ENCODE measurements around the gene USP13.
"Not testable (repeated sequence)": the region's sequence is repeated elsewhere in the genome, so short reads cannot be mapped to it uniquely, and the experiment has no call there.

USP13 gene

DNA sequence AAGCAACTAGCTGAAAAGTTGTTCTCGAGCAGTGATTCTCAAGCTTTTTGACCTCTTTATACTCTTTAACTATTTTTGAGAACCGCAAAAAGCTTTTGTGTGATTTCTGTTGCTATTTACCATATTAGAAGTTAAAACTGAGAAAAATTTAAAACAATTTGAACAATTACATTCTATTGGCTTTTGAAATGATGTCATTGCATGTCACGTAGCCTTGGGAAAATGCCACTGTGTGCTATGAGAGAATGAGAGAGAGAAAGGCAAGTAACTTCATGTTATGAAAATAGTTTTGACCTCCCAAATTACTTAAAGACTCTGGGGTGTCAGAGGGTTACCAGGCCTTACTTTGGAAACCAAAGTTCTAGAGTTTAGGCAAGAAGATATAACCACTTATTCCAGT is 8.0 kb downstream of the USP13 start:
- DNase-seq = no peak

- no peak for DNase-seq
These were observed 8.9 kb downstream of the USP13 start for GRCh38 chr3:179661777-179662176.

DNA sequence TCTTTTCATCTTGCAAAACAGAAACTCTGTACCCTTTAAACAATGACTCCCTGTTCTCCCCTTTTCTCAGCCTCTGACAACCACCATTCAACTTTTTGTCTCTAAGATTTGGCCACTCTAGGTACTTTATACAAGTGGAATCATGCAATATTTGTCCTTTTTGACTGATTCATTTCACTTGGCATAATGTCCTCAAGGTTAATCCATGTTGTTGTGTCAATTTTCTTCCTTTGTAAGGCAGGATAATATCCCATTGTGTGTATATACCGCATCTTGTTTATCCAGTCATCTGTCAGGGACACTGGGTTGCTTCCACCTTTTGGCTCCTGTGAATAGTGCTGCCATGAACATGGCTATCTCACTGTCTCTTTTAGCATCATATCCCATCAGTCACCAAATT is 10.3 kb downstream of the USP13 start:
- DNase-seq = no peak

DNA sequence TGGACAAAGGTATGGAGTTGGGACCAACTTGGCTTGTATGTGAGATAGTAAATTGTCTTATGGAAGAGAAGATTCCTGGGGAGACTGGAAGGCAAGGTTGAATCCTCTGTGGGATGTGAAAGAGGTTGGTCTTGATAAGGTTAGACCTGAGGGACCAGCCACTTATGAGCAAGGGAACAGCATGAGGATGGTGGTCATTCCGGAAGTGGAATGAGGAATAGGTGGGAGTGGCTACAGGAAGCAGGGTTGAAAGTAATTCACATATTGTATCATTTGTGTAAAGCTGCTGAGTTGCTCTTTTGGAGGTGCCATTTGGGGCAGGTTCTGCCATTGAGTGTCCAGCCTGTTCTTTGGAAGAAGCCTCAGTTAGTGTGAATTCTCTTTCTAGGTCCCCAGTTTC is 13.2 kb downstream of the USP13 start:
- DNase-seq = no peak

DNA sequence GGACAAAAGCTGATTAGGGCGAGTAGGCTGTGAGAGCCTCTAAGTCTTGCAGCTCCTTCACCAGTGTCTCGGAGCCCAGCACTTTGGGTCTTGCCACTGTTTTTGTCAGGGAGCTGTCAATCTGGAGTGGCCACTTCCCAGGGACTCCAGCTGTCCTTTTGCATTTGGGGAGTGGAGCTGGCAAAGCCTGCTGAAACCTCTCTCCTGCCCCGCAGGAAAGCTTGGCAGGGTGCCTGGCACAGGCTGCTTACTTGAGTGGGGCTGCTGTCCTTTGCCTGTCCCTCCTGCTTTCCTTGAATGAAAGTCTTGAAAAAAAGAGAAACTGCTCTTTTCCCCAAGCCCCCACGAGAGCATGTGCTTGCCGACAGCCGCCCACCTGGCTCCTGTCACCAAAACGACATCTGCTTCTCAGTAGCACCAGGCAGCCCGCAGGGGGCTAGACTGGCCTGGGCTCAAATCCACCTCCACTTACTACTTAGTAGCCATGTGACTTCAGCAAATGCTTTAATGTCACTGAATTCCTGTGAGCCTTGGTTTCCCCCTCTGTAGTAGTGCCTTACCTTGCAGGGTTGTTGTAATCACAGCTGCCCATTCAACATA is 13.7 kb downstream of the USP13 start:
- peak; percentile 87 for DNase-seq

GRCh38 chr3:179668429-179668828 is 15.6 kb downstream of the USP13 start:
- DNase-seq = no peak

- no peak for DNase-seq
These were observed 17.5 kb downstream of the USP13 start for GRCh38 chr3:179670311-179670710.

- no peak for DNase-seq
These were observed 18.5 kb downstream of the USP13 start for GRCh38 chr3:179671309-179671708.

GRCh38 chr3:179671747-179672242 is 19.0 kb downstream of the USP13 start:
- no peak for DNase-seq

DNA sequence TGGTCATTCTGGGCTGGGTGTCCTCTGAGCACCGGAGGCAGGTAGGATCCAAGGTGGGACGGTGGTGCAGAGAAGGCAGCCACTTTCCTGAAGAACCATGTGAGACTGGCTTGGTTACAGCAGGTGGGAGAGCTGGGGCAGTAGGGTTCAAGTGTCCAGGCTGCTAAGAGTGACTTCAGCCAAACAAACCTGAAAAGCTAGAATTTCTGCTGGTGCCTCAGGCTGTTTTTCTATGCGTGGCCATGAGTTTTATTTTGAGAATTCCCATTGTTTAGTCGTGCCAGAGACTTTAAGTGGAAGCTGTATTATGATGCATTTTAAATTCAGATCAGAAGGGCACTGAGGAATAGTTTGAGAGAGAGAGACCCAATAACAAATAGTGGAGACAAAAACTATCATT is 20.1 kb downstream of the USP13 start:
- DNase-seq = no peak

- DNase-seq = no peak
These were observed 20.7 kb downstream of the USP13 start for GRCh38 chr3:179673523-179673922.

DNA sequence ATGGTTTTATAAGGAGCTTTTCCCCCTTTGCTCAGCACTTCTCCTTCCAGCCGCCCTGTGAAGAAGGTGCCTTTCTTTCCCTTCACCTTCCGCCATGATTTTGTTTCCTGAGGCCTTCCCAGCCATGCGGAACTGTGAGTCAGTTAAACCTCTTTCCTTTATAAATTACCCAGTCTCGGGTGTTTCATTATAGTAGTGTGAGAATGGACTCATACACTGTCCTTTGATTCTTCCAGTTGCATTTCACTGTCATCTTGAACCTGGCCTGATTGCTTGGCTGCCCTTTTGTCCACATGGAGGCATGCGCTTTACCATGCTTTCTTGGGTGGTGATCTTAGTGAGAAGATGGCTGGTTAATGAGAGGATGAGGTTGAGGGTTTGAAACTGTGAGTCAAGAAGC is 23.2 kb downstream of the USP13 start:
- DNase-seq = no peak

- no peak for DNase-seq
These were observed 25.0 kb downstream of the USP13 start for GRCh38 chr3:179677884-179678283.

- no peak for DNase-seq
These were observed 28.8 kb downstream of the USP13 start for GRCh38 chr3:179681492-179682263.

DNA sequence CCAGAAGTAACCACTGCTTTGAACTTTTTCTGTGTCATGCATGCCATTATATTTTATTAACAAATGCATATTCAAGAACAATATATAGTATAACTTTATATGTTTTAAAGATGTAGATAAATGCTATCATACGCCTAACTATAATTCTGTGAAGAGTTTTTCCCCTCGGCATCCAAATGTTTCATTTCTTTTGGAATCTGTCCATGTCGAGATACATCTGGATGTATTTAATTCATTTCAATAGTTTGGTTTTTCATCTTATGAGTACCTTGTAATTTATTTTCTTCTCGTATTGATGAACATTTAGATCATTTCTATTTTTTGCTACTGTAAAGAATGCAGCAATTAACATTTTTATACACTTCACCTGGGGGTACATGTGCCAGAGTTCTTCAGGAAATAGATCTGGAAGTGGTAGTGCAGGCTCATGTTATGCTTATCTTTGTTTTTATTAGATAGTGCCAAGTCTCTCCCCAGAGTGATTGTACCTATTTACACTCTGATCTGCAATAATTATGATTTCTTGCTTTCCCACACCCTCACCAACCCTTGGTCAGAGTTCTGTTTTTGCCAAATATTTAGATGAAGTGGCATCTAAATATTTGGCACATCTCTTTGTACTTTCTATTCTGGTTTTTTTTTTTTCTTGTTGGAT is 29.7 kb downstream of the USP13 start:
- no peak for DNase-seq

- DNase-seq = not testable (repeated sequence)
These were observed 30.4 kb downstream of the USP13 start for GRCh38 chr3:179683286-179683685.

DNA sequence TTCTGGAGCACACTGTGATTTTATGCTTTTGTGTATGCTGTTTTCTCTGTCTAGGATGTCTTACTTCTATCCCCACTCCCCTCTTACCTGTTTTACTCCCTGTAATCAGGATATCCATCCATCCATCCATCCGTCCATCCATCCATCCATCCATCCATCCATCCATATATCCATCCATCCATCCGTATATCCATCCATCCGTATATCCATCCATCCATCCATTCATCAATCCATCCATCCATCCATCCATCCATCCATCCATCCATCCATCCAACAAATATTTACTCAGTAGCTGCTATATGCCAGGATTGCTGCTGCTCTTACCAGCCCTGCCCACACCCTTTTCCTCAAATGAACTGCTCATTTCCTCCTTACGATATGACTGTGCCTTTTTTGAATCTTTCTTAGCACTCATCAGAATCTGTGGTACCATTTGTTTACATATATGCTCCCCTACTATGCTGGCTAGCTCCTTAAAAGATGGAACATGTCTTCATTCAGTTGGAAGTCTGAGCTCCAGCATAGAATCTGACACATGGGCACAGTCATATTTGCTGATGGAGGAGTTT is 35.2 kb downstream of the USP13 start:
- no peak for DNase-seq

DNA sequence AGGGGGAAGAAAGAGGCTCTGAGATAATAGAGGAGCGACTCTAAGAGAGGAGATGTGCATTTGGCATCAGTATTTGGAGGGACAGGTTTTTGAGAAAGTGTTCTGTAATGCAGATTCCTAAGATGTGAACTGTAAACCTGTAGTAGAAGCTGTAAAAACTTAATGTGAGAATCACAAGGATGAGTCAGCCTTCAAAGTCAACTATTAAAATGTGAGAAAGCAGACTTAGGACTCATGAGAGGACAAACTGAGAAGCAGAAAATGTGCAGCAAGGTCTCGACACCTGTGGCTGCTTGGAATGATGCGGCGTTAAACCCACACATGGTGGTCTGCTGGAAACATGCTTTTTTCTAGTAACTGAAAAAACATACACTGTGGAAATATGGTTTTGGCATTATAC is 36.0 kb downstream of the USP13 start:
- DNase-seq = no peak

DNA sequence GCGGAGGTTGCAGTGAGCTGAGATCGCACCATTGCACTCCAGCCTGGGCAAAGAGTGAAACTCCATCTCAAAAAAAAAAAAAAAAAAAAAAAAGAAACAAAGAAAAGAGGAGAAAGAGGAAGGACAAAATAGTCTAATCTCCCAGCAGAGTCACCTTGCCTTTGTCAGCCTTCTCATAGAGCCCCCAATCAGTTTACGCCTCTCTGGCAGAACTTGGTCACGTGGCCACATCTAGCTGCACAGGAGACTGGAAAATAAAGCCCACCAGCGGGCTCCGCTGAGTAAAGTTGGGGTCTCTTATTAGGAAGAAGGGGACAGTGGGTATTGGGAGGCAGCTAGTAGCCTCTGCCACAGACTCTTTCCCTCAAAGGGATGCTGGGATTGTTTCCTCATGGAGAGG is 41.9 kb downstream of the USP13 start:
- no peak for DNase-seq

DNA sequence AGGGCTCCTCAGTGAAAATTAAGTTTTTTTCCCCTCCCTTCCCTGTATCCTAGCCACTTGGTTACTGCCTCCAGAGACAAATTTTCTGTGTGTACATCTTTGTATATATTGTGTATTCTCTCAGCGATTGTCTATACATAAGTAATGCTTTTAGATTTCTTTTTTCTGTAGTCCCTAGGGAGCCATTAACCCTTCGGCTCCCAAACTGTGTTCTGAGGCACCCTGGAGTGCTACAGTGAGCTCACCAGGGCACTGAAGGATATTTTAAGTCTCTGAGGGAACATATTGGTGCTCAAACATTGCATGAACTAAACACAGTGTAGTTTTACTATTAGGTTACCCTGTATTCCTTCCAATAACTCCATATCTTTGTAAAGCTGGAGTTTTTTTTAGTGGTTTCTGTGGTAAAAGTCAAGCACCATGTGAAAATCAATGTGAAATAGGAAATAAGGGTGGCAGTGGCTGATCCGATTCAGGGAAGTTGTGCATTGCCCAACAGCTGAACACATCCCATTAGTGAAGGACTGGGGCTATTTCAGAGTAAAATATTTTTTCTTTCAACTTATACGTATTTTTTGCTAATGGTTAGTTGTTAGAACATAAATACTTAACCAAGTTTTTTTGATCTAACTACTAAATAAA is 43.0 kb downstream of the USP13 start:
- no peak for DNase-seq

DNA sequence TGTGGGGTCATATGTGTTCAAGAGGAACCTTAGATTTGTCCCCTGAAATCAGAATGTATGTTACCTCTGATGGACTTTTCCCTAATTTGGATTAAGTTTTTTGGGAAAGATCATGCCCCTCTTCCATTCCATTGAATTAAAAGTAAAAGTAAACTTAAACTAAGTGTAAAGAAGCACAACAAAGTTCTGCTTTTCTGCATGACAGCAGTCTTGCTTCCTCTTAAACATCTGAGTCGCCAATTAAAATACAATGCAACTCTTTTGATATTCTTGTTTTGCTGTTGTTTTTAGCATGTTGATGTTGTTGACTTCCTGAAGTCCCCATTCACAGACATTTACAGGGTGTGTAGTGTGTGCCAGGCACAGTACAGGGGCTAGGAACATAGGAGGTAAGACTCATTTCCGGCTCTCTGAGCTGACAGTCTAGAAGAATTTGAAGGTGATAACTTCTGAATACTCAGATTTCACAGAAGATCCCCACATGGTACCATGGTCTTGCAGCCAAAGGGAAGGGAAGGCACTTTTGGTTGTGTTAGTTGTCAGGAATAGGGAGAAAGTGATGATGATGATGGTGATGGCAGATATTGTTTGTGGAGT is 45.0 kb downstream of the USP13 start:
- no peak for DNase-seq

DNA sequence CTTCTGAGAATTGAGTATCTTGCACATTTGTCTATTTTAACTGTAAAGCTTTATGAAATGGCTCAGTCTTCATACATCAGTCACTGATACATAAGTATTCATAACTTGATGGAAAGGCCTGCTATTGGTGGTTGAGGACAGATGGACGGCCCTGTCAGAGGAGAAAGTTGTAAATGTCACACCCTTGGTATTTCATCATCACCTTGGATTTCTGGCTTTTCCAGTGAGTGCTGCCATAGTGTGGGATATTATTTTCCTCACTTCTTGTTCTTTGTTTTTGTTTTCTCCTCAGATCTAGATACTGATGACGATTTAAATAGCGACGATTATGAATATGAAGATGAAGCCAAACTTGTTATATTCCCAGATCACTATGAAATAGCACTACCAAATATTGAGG is 47.9 kb downstream of the USP13 start:
- DNase-seq = no peak
